Panc1 (cell line): ENCODE data around the gene DHRS3. TPM values are rescaled to one million over a fixed set of nuclear protein-coding genes. Genes with fewer than 3 reads are reported as not detected.

Source experiments
- ATAC-seq: fragments of 200-7000 bp; cut with Tn5 transposase; 2 replicates; pipeline ENCODE4 v1.9.1; 2020; ENCODE audit warnings: mild to moderate bottlenecking, moderate library complexity
- BruUV-seq: library from RNA; stranded (reverse); fragments of 400-500 nt; replicated peaks from 2 replicates; lab custom pipeline; 2021; lab: Mats Ljungman, UMichigan
- CTCF ChIA-PET: fragments of 300-600 bp; sonication (Branson Sonifier 250); formaldehyde crosslinking; loops from one replicate; lab custom pipeline; 2022; ENCODE audit warnings: antibody characterized with exemption; lab: Charles Lee
- POLR2A ChIA-PET: fragments of 300-600 bp; sonication (Branson Sonifier 250); formaldehyde crosslinking; loops from one replicate; lab custom pipeline; 2022; ENCODE audit warnings: antibody characterized with exemption; lab: Charles Lee
- DNase-seq: peaks from one replicate; pipeline ENCODE4 v3.0.0-alpha.2; 2010; ENCODE audit warnings: low read depth, low spot score
- H3K27ac ChIP-seq: 2 replicates; pipeline ENCODE4 v1.5.1; 2011; ENCODE audit warnings: mild to moderate bottlenecking, low read length, inconsistent platforms
- H3K27me3 ChIP-seq: fragments of 200-500 bp; sonication (Bioruptor generic); 2 replicates; pipeline ENCODE4 v1.6.0; 2014; ENCODE audit warnings: low read length, inconsistent platforms; ENCODE audit not compliant: control insufficient read depth, insufficient read depth
- H3K36me3 ChIP-seq: fragments of 200-500 bp; sonication (Bioruptor generic); 2 replicates; pipeline ENCODE4 v1.5.1; 2014; ENCODE audit warnings: inconsistent platforms, mild to moderate bottlenecking, low read length, moderate library complexity; ENCODE audit not compliant: control insufficient read depth, insufficient read depth
- H3K4me1 ChIP-seq: 2 replicates; pipeline ENCODE4 v1.5.1; 2011; ENCODE audit warnings: inconsistent platforms, mild to moderate bottlenecking, low read length, moderate library complexity; ENCODE audit not compliant: control insufficient read depth, insufficient read depth
- H3K4me3 ChIP-seq, 2 experiments: 2 replicates each; pipeline ENCODE4 v1.5.1; 2011 to 2012; ENCODE audit warnings: low read depth in 2 of 2, low read length in 2 of 2, mild to moderate bottlenecking in 2 of 2, inconsistent platforms in 1 of 2, moderate library complexity in 1 of 2
- H3K9me3 ChIP-seq: fragments of 200-500 bp; sonication (Bioruptor generic); 2 replicates; pipeline ENCODE4 v1.5.1; 2014; ENCODE audit warnings: low read depth, mild to moderate bottlenecking, inconsistent platforms, low read length, moderate library complexity; ENCODE audit not compliant: control insufficient read depth, insufficient read depth
- POLR2AphosphoS5 ChIP-seq: IDR thresholded peaks from 2 replicates; pipeline ENCODE4 v1.6.1; 2012; ENCODE audit warnings: mild to moderate bottlenecking, low read depth, low read length, moderate library complexity
- SIN3A ChIP-seq: IDR thresholded peaks from 2 replicates; pipeline ENCODE4 v1.6.1; 2012; ENCODE audit warnings: low read depth, mild to moderate bottlenecking, low read length, moderate library complexity, borderline replicate concordance; ENCODE audit not compliant: insufficient read depth
- TCF7L2 ChIP-seq: IDR thresholded peaks from 2 replicates; pipeline ENCODE4 v1.6.1; 2011; ENCODE audit warnings: mild to moderate bottlenecking, low read depth, low read length, inconsistent platforms
- in situ Hi-C: cut with HindIII; loops from 2 replicates; pipeline ENCODE4 v1.10.0; 2016; ENCODE audit warnings: low sequenced_read_pairs, low pct_unique_long_range_greater_than_20kb
- intact Hi-C: fragments of 100-400 bp; cut with micrococcal nuclease; formaldehyde crosslinking; loops from one replicate; pipeline ENCODE4 v1.10.0; 2022; ENCODE audit not compliant: unreplicated experiment
- total RNA-seq: library from RNA; stranded (reverse); gene quantifications from one replicate; pipeline ENCODE4 v1.2.1, GENCODE V29; 2021; ENCODE audit not compliant: unreplicated experiment
- TF ChIP-seq, protein P1 (sequence below), 2 experiments: IDR thresholded peaks; 2 replicates each; pipeline ENCODE4 v1.6.1; 2011 to 2012; ENCODE audit warnings: low read depth in 2 of 2, control low read depth in 1 of 2, low read length in 1 of 2, mild to moderate bottlenecking in 1 of 2, moderate library complexity in 1 of 2; ENCODE audit not compliant: insufficient read depth in 1 of 2
- TF ChIP-seq, protein P2 (sequence below): fragments of 450-650 bp; IDR thresholded peaks from 2 replicates; pipeline ENCODE4 v1.5.1; 2017; ENCODE audit warnings: mild to moderate bottlenecking

Gene DHRS3
- total RNA-seq, 1 experiment from 2014 or later: 113 TPM

DNA sequence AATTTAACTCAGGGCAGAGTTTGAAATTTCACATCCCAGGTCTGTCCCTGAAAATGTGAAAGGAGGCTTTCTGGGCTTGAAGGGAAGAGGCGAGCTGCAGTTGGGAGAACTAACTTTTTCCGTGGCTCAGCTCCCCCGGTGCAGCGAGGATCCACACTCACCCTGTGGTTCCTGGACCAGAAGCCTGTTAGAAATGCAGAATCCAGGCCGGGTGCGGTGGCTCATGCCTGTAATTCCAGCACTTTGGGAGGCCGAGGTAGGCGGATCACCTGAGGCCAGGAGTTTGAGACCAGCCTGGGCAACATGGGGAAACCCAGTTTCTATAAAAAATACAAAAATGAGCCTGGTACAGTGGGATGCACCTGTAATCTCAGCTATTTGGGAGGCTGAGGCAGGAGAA lies 2.9 kb upstream of the DHRS3 start:
- intact Hi-C loops: loop anchor here (5.0 kb wide), 2 partner anchors 36 to 299 kb away; no protein-coding TSS in a partner anchor
- Histone ChIP-seq H3K27ac (peak overlapping the region; percentile 95), H3K4me3 (no peak overlapping the region), H3K4me1 (peaks cover 42% of the 10 kb centered on the region), H3K36me3 (no peaks in the 10 kb centered on the region; the same call in 1 of the 2 replicates), H3K27me3 (no peaks in the 10 kb centered on the region), H3K9me3 (no peaks in the 10 kb centered on the region)
- no TSS peak for BruUV-seq
- no peak for DNase-seq
- TF ChIP-seq, protein P1, sequence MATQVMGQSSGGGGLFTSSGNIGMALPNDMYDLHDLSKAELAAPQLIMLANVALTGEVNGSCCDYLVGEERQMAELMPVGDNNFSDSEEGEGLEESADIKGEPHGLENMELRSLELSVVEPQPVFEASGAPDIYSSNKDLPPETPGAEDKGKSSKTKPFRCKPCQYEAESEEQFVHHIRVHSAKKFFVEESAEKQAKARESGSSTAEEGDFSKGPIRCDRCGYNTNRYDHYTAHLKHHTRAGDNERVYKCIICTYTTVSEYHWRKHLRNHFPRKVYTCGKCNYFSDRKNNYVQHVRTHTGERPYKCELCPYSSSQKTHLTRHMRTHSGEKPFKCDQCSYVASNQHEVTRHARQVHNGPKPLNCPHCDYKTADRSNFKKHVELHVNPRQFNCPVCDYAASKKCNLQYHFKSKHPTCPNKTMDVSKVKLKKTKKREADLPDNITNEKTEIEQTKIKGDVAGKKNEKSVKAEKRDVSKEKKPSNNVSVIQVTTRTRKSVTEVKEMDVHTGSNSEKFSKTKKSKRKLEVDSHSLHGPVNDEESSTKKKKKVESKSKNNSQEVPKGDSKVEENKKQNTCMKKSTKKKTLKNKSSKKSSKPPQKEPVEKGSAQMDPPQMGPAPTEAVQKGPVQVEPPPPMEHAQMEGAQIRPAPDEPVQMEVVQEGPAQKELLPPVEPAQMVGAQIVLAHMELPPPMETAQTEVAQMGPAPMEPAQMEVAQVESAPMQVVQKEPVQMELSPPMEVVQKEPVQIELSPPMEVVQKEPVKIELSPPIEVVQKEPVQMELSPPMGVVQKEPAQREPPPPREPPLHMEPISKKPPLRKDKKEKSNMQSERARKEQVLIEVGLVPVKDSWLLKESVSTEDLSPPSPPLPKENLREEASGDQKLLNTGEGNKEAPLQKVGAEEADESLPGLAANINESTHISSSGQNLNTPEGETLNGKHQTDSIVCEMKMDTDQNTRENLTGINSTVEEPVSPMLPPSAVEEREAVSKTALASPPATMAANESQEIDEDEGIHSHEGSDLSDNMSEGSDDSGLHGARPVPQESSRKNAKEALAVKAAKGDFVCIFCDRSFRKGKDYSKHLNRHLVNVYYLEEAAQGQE (IDR thresholded peaks at IDR 0.05; ENCODE audit: insufficient read depth in 1 of 2, low read depth in 2 of 2, low read length in 1 of 2): no peak
- TF ChIP-seq SIN3A: no peak
- no peak for TF ChIP-seq POLR2AphosphoS5
- TF ChIP-seq, protein P2, sequence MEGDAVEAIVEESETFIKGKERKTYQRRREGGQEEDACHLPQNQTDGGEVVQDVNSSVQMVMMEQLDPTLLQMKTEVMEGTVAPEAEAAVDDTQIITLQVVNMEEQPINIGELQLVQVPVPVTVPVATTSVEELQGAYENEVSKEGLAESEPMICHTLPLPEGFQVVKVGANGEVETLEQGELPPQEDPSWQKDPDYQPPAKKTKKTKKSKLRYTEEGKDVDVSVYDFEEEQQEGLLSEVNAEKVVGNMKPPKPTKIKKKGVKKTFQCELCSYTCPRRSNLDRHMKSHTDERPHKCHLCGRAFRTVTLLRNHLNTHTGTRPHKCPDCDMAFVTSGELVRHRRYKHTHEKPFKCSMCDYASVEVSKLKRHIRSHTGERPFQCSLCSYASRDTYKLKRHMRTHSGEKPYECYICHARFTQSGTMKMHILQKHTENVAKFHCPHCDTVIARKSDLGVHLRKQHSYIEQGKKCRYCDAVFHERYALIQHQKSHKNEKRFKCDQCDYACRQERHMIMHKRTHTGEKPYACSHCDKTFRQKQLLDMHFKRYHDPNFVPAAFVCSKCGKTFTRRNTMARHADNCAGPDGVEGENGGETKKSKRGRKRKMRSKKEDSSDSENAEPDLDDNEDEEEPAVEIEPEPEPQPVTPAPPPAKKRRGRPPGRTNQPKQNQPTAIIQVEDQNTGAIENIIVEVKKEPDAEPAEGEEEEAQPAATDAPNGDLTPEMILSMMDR: no peak
- no peak for TF ChIP-seq TCF7L2
- ATAC-seq: no peak
- in situ Hi-C loops: no loop called here
- ChIA-PET POLR2A (no interaction called here), CTCF (interaction anchor here (0.9 kb wide), 1 partner anchor 38 kb away, joined by 3 read pairs; no protein-coding TSS in a partner anchor)

DNA sequence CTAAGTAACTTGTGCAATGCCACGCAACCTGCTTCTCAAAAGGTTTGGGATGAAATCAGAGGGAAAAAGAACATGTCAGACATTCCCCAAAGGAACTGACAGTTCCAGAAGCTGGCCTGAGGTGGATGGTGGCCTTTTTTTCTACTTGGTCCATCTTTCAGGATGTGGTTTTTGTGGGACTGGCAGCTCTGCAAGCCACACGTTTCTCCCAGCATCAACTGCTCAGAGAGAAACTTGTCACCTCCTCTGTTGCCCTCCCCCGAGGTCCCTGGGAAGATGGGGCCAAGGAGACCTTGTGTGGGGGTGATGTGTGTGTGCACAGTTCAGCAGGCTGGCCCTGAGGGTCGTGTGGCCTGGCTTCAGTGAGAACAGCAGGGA lies 2.5 kb upstream of the DHRS3 start:
- CTCF ChIA-PET: interaction anchor here (0.5 to 0.9 kb wide), 5 partner anchors 19 to 311 kb away, joined by 3 to 7 read pairs (median 4); no protein-coding TSS in a partner anchor
- DNase-seq: no peak
- Histone ChIP-seq H3K36me3 (peaks cover 2% of the 10 kb centered on the region; the same call in 1 of the 2 replicates), H3K27ac (peak overlapping the region; percentile 95), H3K27me3 (no peaks in the 10 kb centered on the region), H3K4me3 (peak overlapping the region in 1 of 2 experiments; percentile 16; a peak in 1 of 4 replicates), H3K4me1 (peaks cover 42% of the 10 kb centered on the region), H3K9me3 (no peaks in the 10 kb centered on the region)
- in situ Hi-C loops (no loop called here), intact Hi-C loops (loop anchor here (5.0 kb wide), 2 partner anchors 37 to 298 kb away; no protein-coding TSS in a partner anchor)
- POLR2A ChIA-PET: no interaction called here
- BruUV-seq: no TSS peak
- no peak for ATAC-seq
- TF ChIP-seq SIN3A (no peak), TCF7L2 (no peak), POLR2AphosphoS5 (no peak)
- TF ChIP-seq, protein P1 (IDR thresholded peaks at IDR 0.05; ENCODE audit: insufficient read depth in 1 of 2, low read depth in 2 of 2, low read length in 1 of 2): no peak
- TF ChIP-seq, protein P2: no peak
